Measurements from ENCODE around the gene OR8J3.
"Not testable (repeated sequence)": the region's sequence is repeated elsewhere in the genome, so short reads cannot be mapped to it uniquely, and the experiment has no call there.

Gene OR8J3

GRCh38 chr11:56152333-56152732, 12.3 kb upstream of the OR8J3 start:
- H3K27ac ChIP-seq: no peak overlapping the region
- no peak for TF ChIP-seq CTCF (conservative IDR thresholded peaks at IDR 0.05)

GRCh38 chr11:56151376-56151775, 11.4 kb upstream of the OR8J3 start:
- no peak for TF ChIP-seq ZFX (IDR thresholded peaks at IDR 0.05)
- TF ChIP-seq CTCF (conservative IDR thresholded peaks at IDR 0.05): no peak
- no peak overlapping the region for H3K27ac ChIP-seq

GRCh38 chr11:56143681-56144080, 3.7 kb upstream of the OR8J3 start:
- H3K27ac ChIP-seq: not testable (repeated sequence)

GRCh38 chr11:56122073-56122472, 17.9 kb downstream of the OR8J3 start, which contains the start of gene OR8H3:
Gene OR8H3 (plus strand): TSS chr11:56122373. CDS start chr11:56122373, 0 bp downstream.
- TF ChIP-seq CTCF (conservative IDR thresholded peaks at IDR 0.05) (no peak), ZFX (IDR thresholded peaks at IDR 0.05) (no peak)

GRCh38 chr11:56103210-56103737, 36.7 kb downstream of the OR8J3 start, which contains the start of gene OR8H2:
Gene OR8H2 (plus strand): TSS chr11:56103687. CDS start chr11:56105043, 1,356 bp downstream.
- no peak within 1 kb of the TSS for H3K27ac ChIP-seq
- no peak for TF ChIP-seq CTCF (conservative IDR thresholded peaks at IDR 0.05)
- TF ChIP-seq ZFX (IDR thresholded peaks at IDR 0.05): no peak

More at GRCh38 chr11:56122073-56122472, 17.9 kb downstream of the OR8J3 start, which contains the start of gene OR8H3:
- H3K27ac ChIP-seq: no peak within 1 kb of the TSS

GRCh38 chr11:56093008-56093407, 47.0 kb downstream of the OR8J3 start, which contains the start of gene OR8I2:
Gene OR8I2 (plus strand): TSS chr11:56093308. CDS start chr11:56093308, 0 bp downstream.
- TF ChIP-seq CTCF (conservative IDR thresholded peaks at IDR 0.05) (no peak), ZFX (IDR thresholded peaks at IDR 0.05) (no peak)
- H3K27ac ChIP-seq: no peak within 1 kb of the TSS

GRCh38 chr11:56089697-56090096, 50.3 kb downstream of the OR8J3 start:
- no peak for TF ChIP-seq ZFX (IDR thresholded peaks at IDR 0.05)
- TF ChIP-seq CTCF (conservative IDR thresholded peaks at IDR 0.05): peak; percentile 52
- H3K27ac ChIP-seq: no peak overlapping the region
